HG02759 (cell line): Measurements from ENCODE around the gene UAP1L1.

ENCODE experiments used
- ATAC-seq: cut with Tn5 transposase; IDR thresholded peaks from one replicate; pipeline ENCODE4 v1.9.1; 2021; ENCODE audit warnings: mild to moderate bottlenecking, moderate library complexity; ENCODE audit not compliant: unreplicated experiment

UAP1L1 gene

GRCh38 chr9:137128158-137128861 is 51.0 kb downstream of the UAP1L1 start:
- ATAC-seq, result no peak

GRCh38 chr9:137128862-137129455 is 51.6 kb downstream of the UAP1L1 start:
- peak; percentile 17 for ATAC-seq

- peak; percentile 84 for ATAC-seq
Measured at GRCh38 chr9:137129456-137130175, 52.3 kb downstream of the UAP1L1 start.

DNA sequence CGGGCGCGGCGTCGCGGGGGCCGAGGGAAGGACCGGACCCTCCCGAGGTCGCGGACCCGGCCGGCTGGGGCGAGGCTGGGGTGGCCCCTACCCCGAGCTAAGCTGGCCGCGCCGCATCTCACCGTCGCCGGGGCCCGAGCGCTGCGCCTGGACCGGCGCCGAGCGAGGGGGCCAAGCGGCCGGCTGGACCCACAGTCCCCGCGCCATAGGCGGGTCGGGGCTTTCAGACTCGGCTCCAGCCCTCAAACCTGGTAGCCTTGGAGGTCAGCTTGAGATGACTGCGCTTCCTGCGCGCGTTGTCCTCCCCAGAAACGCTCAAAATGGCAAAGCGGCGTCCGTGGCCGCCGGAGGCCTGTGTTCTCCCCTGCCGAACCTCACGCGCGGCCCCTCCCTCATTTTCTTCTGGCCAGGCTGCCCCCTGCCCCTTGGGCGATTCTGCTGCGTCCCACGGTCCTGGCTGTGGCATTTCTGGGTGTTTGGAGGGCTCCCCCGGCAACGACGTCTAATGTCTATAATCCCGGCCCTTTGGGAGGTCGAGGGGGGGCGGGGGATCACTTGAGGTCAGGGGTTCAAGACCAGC is 52.9 kb downstream of the UAP1L1 start:
- peak; percentile 30 for ATAC-seq
